HG03469 (cell line): ENCODE data around the gene RPL22.

Source experiments
- ATAC-seq: cut with Tn5 transposase; IDR thresholded peaks from one replicate; pipeline ENCODE4 v1.9.1; 2021; ENCODE audit warnings: mild to moderate bottlenecking, moderate library complexity, moderate number of reproducible peaks; ENCODE audit not compliant: unreplicated experiment

RPL22 gene

GRCh38 chr1:6205849-6206519, 6.6 kb upstream of the RPL22 start, which contains the start of gene RNF207:
RNF207 (plus strand) TSS chr1:6206119; CDS start chr1:6206536, 417 bp downstream.
- no peak for ATAC-seq

GRCh38 chr1:6202256-6202655, 2.9 kb upstream of the RPL22 start:
- ATAC-seq, result no peak

GRCh38 chr1:6200188-6200809, 904 bp upstream of the RPL22 start:
- no peak for ATAC-seq

GRCh38 chr1:6198646-6199297, 623 bp downstream of the RPL22 start:
- ATAC-seq, result no peak

- no peak for ATAC-seq
Observed at GRCh38 chr1:6197746-6198427, 1.5 kb downstream of the RPL22 start.

- ATAC-seq, result no peak
Observed at GRCh38 chr1:6191968-6192367, 7.4 kb downstream of the RPL22 start.

GRCh38 chr1:6188466-6188865, 10.9 kb downstream of the RPL22 start:
- ATAC-seq, result no peak

- no peak for ATAC-seq
Observed at GRCh38 chr1:6185635-6186382, 13.6 kb downstream of the RPL22 start.

GRCh38 chr1:6185151-6185550, 14.2 kb downstream of the RPL22 start:
- ATAC-seq, result no peak

GRCh38 chr1:6184083-6184783, 15.2 kb downstream of the RPL22 start:
- ATAC-seq, result no peak

- ATAC-seq, result no peak
Observed at GRCh38 chr1:6183520-6183989, 15.8 kb downstream of the RPL22 start.

- ATAC-seq, result no peak
Observed at GRCh38 chr1:6181347-6181770, 18.0 kb downstream of the RPL22 start.

GRCh38 chr1:6180707-6181311, 18.6 kb downstream of the RPL22 start:
- ATAC-seq, result no peak

GRCh38 chr1:6180268-6180706, 19.1 kb downstream of the RPL22 start, which contains the start of gene CHD5:
CHD5 (minus strand) TSS chr1:6180321; CDS start chr1:6180023, 298 bp downstream.
- no peak for ATAC-seq

GRCh38 chr1:6179564-6180175, 19.7 kb downstream of the RPL22 start:
- no peak for ATAC-seq

- no peak for ATAC-seq
Observed at GRCh38 chr1:6178751-6179563, 20.4 kb downstream of the RPL22 start.

- no peak for ATAC-seq
Observed at GRCh38 chr1:6177681-6178380, 21.6 kb downstream of the RPL22 start.

GRCh38 chr1:6176779-6177178, 22.6 kb downstream of the RPL22 start:
- no peak for ATAC-seq
